Fibroblast of skin of scalp (primary cell): ENCODE data around the gene CLIP2.
A peak's percentile ranks its signal among the peaks of the same experiment; 100 is the strongest.

Experiments
- DNase-seq: peaks from one replicate; pipeline ENCODE4 v3.0.0-alpha.2; 2013

Gene CLIP2

GRCh38 chr7:74443543-74444247 is 154.5 kb downstream of the CLIP2 start:
- DNase-seq: no peak

GRCh38 chr7:74449144-74449543 is 159.9 kb downstream of the CLIP2 start:
- no peak for DNase-seq

GRCh38 chr7:74449809-74450397 is 160.7 kb downstream of the CLIP2 start:
- peak; percentile 56 for DNase-seq

- peak; percentile 26 for DNase-seq
These were observed 163.6 kb downstream of the CLIP2 start for GRCh38 chr7:74452748-74453321.

- DNase-seq: peak; percentile 81
These were observed 164.3 kb downstream of the CLIP2 start, which contains the start of gene GTF2IRD1 for GRCh38 chr7:74453322-74454011. GTF2IRD1 (plus strand) TSS chr7:74453906; CDS start chr7:74508081, 54,175 bp downstream.

GRCh38 chr7:74454021-74454924 is 165.1 kb downstream of the CLIP2 start:
- DNase-seq: no peak

- DNase-seq: no peak
These were observed 165.7 kb downstream of the CLIP2 start for GRCh38 chr7:74454925-74455288.

- DNase-seq: no peak
These were observed 166.1 kb downstream of the CLIP2 start for GRCh38 chr7:74455291-74455804.
